ENCODE measurements around the gene FSIP1.

Gene FSIP1

DNA sequence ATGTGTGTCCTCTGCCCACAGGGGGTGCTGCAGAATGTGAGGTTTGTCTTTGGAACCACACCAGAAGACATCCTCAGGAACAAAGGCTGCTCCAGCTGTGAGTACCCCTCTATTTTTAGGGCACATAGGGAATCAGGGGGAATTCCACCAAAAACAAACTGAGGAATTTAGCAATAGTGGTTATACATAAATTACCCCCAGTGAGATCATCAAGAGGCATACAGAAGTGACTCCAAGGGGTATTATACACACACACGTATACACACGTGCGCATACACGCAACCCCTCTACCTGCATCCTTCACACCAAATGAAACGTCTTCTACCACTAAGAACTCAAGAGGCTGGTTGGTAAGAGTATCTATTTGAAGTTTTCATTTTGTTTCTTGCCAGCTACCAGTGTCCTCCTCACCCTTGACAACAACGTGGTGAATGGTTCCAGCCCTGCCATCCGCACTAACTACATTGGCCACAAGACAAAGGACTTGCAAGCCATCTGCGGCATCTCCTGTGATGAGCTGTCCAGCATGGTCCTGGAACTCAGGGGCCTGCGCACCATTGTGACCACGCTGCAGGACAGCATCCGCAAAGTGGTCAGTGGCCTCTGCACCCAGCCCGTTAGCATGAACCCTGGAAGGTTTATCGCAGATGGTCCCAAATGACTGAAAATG is 198.9 kb downstream of the FSIP1 start:
- H3K9me3 ChIP-seq (ENCODE audit: severe bottlenecking) = no peaks in the 10 kb centered on the region
- TF ChIP-seq, protein P1, sequence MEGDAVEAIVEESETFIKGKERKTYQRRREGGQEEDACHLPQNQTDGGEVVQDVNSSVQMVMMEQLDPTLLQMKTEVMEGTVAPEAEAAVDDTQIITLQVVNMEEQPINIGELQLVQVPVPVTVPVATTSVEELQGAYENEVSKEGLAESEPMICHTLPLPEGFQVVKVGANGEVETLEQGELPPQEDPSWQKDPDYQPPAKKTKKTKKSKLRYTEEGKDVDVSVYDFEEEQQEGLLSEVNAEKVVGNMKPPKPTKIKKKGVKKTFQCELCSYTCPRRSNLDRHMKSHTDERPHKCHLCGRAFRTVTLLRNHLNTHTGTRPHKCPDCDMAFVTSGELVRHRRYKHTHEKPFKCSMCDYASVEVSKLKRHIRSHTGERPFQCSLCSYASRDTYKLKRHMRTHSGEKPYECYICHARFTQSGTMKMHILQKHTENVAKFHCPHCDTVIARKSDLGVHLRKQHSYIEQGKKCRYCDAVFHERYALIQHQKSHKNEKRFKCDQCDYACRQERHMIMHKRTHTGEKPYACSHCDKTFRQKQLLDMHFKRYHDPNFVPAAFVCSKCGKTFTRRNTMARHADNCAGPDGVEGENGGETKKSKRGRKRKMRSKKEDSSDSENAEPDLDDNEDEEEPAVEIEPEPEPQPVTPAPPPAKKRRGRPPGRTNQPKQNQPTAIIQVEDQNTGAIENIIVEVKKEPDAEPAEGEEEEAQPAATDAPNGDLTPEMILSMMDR (IDR thresholded peaks at IDR 0.05; ENCODE audit: poor library complexity, severe bottlenecking) = peak; percentile 70
- ATAC-seq (ENCODE audit: low read depth) (no peak), DNase-seq (ENCODE audit: low spot score) (no peak)
- H3K36me3 ChIP-seq (ENCODE audit: low read depth) = peaks cover 78% of the 10 kb centered on the region
- peak overlapping the region; percentile 95 for H3K27ac ChIP-seq (ENCODE audit: poor library complexity, severe bottlenecking)
- no peaks in the 10 kb centered on the region for H3K27me3 ChIP-seq (ENCODE audit: insufficient read depth, poor library complexity, severe bottlenecking)
- peaks cover 18% of the 10 kb centered on the region for H3K4me1 ChIP-seq (ENCODE audit: insufficient read depth, poor library complexity, severe bottlenecking)
- no peak overlapping the region for H3K4me3 ChIP-seq (ENCODE audit: severe bottlenecking)

DNA sequence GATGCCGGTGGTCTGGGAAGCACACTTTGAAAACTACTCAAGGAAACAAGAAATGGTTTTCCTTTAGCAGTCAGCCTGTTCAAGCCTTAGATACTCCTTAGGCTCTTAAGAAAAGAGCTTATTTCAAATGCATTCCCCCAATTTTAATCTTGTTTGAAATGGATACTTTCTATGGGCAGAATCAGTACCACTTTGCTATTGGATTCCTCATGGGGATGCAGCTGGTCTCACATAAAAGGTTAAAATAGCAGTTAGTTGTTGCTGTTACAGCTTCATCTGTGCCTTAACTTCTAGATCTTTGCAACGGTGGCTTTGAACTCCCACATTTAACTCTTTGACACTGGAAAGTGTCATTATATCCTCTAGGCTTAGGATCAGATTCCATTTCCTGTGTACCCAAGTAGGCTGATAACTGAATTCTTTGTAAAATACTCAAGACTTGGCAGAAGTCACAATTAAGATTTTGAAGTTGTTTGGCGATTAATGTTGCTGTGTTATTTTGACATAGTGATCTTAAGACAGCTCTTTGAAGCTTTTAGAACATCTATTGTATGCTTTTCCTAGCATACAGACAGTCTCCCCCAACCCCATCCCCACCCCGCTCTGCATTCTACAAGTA is 199.6 kb downstream of the FSIP1 start:
- Histone ChIP-seq H3K27me3 (ENCODE audit: insufficient read depth, poor library complexity, severe bottlenecking) (no peaks in the 10 kb centered on the region), H3K36me3 (ENCODE audit: low read depth) (peaks cover 72% of the 10 kb centered on the region)
- ATAC-seq (ENCODE audit: low read depth) = no peak

DNA sequence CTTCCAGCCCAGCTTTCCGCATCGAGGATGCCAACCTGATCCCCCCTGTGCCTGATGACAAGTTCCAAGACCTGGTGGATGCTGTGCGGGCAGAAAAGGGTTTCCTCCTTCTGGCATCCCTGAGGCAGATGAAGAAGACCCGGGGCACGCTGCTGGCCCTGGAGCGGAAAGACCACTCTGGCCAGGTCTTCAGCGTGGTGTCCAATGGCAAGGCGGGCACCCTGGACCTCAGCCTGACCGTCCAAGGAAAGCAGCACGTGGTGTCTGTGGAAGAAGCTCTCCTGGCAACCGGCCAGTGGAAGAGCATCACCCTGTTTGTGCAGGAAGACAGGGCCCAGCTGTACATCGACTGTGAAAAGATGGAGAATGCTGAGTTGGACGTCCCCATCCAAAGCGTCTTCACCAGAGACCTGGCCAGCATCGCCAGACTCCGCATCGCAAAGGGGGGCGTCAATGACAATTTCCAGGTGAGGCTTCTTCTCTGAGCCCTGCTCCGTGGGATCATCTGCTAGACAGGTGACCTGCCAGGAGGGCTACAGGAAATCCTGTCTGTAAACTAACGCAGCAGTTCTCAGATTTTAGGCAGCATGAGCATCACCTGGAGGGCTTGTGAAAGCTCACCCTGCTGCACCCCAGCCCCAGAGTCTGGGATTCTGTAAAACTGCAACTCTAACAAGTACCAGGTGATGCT is 200.2 kb downstream of the FSIP1 start:
- no peaks in the 10 kb centered on the region for H3K27me3 ChIP-seq (ENCODE audit: insufficient read depth, poor library complexity, severe bottlenecking)
- peak overlapping the region; percentile 68 for H3K4me3 ChIP-seq (ENCODE audit: severe bottlenecking)
- H3K36me3 ChIP-seq (ENCODE audit: low read depth) = peaks cover 65% of the 10 kb centered on the region

More for the DNA sequence above, 199.6 kb downstream of the FSIP1 start:
- TF ChIP-seq, protein P1 (IDR thresholded peaks at IDR 0.05; ENCODE audit: poor library complexity, severe bottlenecking) = no peak
- Histone ChIP-seq H3K4me1 (ENCODE audit: insufficient read depth, poor library complexity, severe bottlenecking) (peaks cover 20% of the 10 kb centered on the region), H3K9me3 (ENCODE audit: severe bottlenecking) (no peaks in the 10 kb centered on the region), H3K27ac (ENCODE audit: poor library complexity, severe bottlenecking) (peak overlapping the region; percentile 95), H3K4me3 (ENCODE audit: severe bottlenecking) (peak overlapping the region; percentile 68)
- DNase-seq (ENCODE audit: low spot score) = no peak

DNA sequence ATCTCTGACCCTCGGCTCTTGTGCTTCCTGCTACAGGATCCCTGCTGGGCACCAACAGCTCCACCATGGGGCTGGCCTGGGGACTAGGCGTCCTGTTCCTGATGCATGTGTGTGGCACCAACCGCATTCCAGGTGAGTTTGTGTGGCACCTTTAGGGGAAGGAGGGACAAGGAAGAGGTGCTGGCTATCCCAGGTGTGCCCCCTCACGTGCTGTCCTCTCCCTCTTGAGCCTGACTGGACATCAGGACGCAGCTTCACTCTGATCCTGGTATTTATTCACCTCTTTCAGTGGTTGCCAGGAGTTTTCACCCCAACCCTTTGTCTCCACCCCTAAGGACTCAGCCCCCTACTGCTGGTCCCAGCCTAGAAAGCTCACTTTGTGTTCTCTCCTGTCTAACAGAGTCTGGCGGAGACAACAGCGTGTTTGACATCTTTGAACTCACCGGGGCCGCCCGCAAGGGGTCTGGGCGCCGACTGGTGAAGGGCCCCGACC is 200.8 kb downstream of the FSIP1 start:
- H3K4me1 ChIP-seq (ENCODE audit: insufficient read depth, poor library complexity, severe bottlenecking) = peaks cover 20% of the 10 kb centered on the region
- peak overlapping the region; percentile 68 for H3K4me3 ChIP-seq (ENCODE audit: severe bottlenecking)
- peak overlapping the region; percentile 95 for H3K27ac ChIP-seq (ENCODE audit: poor library complexity, severe bottlenecking)
- TF ChIP-seq, protein P1 (IDR thresholded peaks at IDR 0.05; ENCODE audit: poor library complexity, severe bottlenecking) = peak; percentile 44
- no peaks in the 10 kb centered on the region for H3K9me3 ChIP-seq (ENCODE audit: severe bottlenecking)
- no peak for DNase-seq (ENCODE audit: low spot score)
- H3K36me3 ChIP-seq (ENCODE audit: low read depth) = peaks cover 59% of the 10 kb centered on the region
- no peaks in the 10 kb centered on the region for H3K27me3 ChIP-seq (ENCODE audit: insufficient read depth, poor library complexity, severe bottlenecking)
- ATAC-seq (ENCODE audit: low read depth) = no peak

More for the DNA sequence above, 200.2 kb downstream of the FSIP1 start:
- Histone ChIP-seq H3K9me3 (ENCODE audit: severe bottlenecking) (no peaks in the 10 kb centered on the region), H3K4me1 (ENCODE audit: insufficient read depth, poor library complexity, severe bottlenecking) (peaks cover 20% of the 10 kb centered on the region), H3K27ac (ENCODE audit: poor library complexity, severe bottlenecking) (peak overlapping the region; percentile 95)
- TF ChIP-seq, protein P1 (IDR thresholded peaks at IDR 0.05; ENCODE audit: poor library complexity, severe bottlenecking) = no peak
- DNase-seq (ENCODE audit: low spot score) = no peak
- ATAC-seq (ENCODE audit: low read depth) = no peak

Measured in RWPE2 (cell line).